ENCODE data around the gene GAP43.

GAP43 gene

DNA sequence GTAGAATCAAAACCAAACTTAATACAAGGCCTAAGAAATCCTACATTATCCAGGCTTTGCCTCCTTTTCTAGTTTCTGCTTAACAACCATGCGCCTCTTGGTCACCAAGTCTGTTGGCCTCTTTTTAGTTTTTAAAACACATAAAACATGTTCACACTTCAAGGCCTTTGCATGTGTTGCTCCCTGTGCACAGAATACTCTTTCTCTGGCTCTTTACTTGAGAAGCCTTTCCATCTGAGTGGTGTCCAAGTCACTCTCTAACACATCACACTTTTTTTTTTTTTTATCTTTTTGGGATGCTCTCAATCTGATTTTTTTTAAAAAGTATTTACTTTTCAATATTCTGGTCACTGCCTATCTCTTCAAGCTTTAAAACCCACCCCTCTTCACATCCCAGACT, 14.9 kb downstream of the GAP43 start:
- no peak overlapping the region for H3K4me3 ChIP-seq (ENCODE audit: low read depth, low read length)
- TF ChIP-seq CTCF (IDR thresholded peaks at IDR 0.05; ENCODE audit: low read depth, low read length): no peak

DNA sequence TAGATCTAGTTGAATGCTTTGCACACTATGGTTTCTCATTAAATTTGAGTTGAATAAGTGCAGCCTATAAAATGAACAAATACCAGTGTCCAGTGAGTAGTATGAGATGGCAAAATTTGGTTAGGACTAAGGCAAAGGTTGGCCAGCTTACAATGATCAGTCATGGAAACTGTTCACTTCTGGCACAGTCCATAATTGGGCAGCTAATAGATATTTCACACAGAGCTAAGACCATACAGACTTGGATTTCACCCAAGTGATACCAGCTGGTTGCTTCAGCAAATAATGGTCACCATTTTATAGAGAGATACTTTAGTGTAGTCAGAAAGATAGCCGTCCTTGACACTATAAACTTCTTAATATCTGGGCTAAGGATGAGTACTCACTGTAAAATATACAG, 15.7 kb downstream of the GAP43 start:
- TF ChIP-seq CTCF (IDR thresholded peaks at IDR 0.05; ENCODE audit: low read depth, low read length): no peak
- H3K4me3 ChIP-seq (ENCODE audit: low read depth, low read length): no peak overlapping the region

- no peak overlapping the region for H3K4me3 ChIP-seq (ENCODE audit: low read depth, low read length)
- TF ChIP-seq CTCF (IDR thresholded peaks at IDR 0.05; ENCODE audit: low read depth, low read length): no peak
Measured at GRCh38 chr3:115644391-115644790, 21.1 kb downstream of the GAP43 start.

DNA sequence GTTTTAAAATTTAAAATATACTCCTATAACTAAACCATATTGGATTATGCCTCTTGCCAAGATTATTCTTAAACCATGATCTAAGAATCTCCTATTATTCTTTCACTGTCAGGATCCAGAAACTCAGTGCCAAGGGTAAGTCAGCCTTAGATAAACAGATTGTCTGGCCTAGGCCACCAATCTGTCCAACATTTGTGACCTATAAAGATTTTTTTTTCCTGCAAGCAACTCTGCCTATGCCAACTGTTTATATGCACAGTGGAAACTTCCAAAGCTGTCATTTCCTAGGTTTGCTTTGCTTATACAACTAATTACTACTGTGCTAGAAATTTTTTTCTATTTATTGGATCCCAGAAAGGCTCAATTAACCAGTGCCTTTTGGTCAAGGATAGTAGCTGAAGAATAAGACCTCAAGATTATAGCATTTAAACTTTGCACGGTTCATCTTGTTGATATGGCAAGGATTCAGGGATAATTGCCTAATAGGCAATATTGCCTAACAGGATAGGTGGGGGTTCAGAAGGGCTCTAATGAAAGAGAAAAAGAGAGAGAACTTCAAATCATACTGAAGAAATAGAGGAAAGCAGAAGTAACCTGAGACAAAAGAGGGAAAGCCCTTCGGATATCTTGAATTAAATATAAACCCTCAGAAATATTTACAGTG, 22.8 kb downstream of the GAP43 start:
- TF ChIP-seq CTCF (IDR thresholded peaks at IDR 0.05; ENCODE audit: low read depth, low read length): no peak
- no peak overlapping the region for H3K4me3 ChIP-seq (ENCODE audit: low read depth, low read length)

GRCh38 chr3:115648559-115648958, 25.2 kb downstream of the GAP43 start:
- TF ChIP-seq CTCF (IDR thresholded peaks at IDR 0.05; ENCODE audit: low read depth, low read length): no peak
- H3K4me3 ChIP-seq (ENCODE audit: low read depth, low read length): no peak overlapping the region

- no peak overlapping the region for H3K4me3 ChIP-seq (ENCODE audit: low read depth, low read length)
- TF ChIP-seq CTCF (IDR thresholded peaks at IDR 0.05; ENCODE audit: low read depth, low read length): no peak
Measured at GRCh38 chr3:115651087-115651486, 27.8 kb downstream of the GAP43 start.

DNA sequence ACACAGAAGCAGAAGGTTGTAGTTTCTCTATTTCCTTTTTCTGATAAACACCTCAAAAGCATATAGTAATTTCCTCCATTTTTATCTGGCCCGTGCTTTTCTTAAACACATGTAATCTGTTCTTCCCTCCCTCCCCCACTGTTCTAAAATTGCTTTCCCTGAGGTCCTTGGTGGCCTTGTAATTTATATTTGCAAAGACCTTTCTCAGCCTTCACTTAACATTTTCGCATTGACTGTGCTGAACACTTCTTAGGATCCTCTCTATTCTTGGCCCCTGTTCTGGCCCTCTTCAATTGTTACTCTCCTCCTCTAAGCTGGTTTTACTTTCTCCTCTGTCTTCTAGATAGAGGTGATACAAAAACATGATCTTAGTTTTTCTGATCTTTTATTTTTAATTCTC, 28.3 kb downstream of the GAP43 start:
- no peak for TF ChIP-seq CTCF (IDR thresholded peaks at IDR 0.05; ENCODE audit: low read depth, low read length)
- H3K4me3 ChIP-seq (ENCODE audit: low read depth, low read length): no peak overlapping the region
